ENCODE measurements around the gene GDF15.
A peak's percentile ranks its signal among the peaks of the same experiment; 100 is the strongest.
"Not testable (repeated sequence)": the region's sequence is repeated elsewhere in the genome, so short reads cannot be mapped to it uniquely, and the experiment has no call there.

The GDF15 gene

GRCh38 chr19:18385675-18386542 lies at the start of gene GDF15:
TSS of gene GDF15 (plus strand) at chr19:18386158. CDS start at chr19:18386190, 32 bp downstream.
- peak; percentile 6 for DNase-seq (ENCODE audit: low spot score)

- no peak for DNase-seq (ENCODE audit: low spot score)
Measured at GRCh38 chr19:18338541-18338940, 47.4 kb upstream of the GDF15 start.

GRCh38 chr19:18339723-18340122 lies 46.2 kb upstream of the GDF15 start:
- DNase-seq (ENCODE audit: low spot score): no peak

GRCh38 chr19:18340190-18340989 lies 45.6 kb upstream of the GDF15 start, which contains the start of gene PGPEP1:
TSS of gene PGPEP1 (plus strand) at chr19:18340598. CDS start at chr19:18340682, 84 bp downstream.
- peak; percentile 49 for DNase-seq (ENCODE audit: low spot score)

GRCh38 chr19:18340990-18341868 lies 44.7 kb upstream of the GDF15 start:
- peak; percentile 63 for DNase-seq (ENCODE audit: low spot score)

GRCh38 chr19:18342090-18342632 lies 43.8 kb upstream of the GDF15 start:
- DNase-seq (ENCODE audit: low spot score): no peak

- no peak for DNase-seq (ENCODE audit: low spot score)
Measured at GRCh38 chr19:18344582-18344950, 41.4 kb upstream of the GDF15 start.

- no peak for DNase-seq (ENCODE audit: low spot score)
Measured at GRCh38 chr19:18345296-18345695, 40.7 kb upstream of the GDF15 start.

- no peak for DNase-seq (ENCODE audit: low spot score)
Measured at GRCh38 chr19:18346091-18346490, 39.9 kb upstream of the GDF15 start.

GRCh38 chr19:18348171-18348570 lies 37.8 kb upstream of the GDF15 start:
- DNase-seq (ENCODE audit: low spot score): no peak

GRCh38 chr19:18348818-18349339 lies 37.1 kb upstream of the GDF15 start:
- DNase-seq (ENCODE audit: low spot score): not testable (repeated sequence)

- DNase-seq (ENCODE audit: low spot score): no peak
Measured at GRCh38 chr19:18349524-18350128, 36.3 kb upstream of the GDF15 start.

- no peak for DNase-seq (ENCODE audit: low spot score)
Measured at GRCh38 chr19:18350490-18350889, 35.5 kb upstream of the GDF15 start.

- no peak for DNase-seq (ENCODE audit: low spot score)
Measured at GRCh38 chr19:18351544-18351943, 34.4 kb upstream of the GDF15 start.

GRCh38 chr19:18353378-18354005 lies 32.5 kb upstream of the GDF15 start:
- DNase-seq (ENCODE audit: low spot score): no peak

- DNase-seq (ENCODE audit: low spot score): not testable (repeated sequence)
Measured at GRCh38 chr19:18354743-18355142, 31.2 kb upstream of the GDF15 start.

GRCh38 chr19:18357041-18357440 lies 28.9 kb upstream of the GDF15 start:
- no peak for DNase-seq (ENCODE audit: low spot score)

GRCh38 chr19:18361646-18362045 lies 24.3 kb upstream of the GDF15 start:
- DNase-seq (ENCODE audit: low spot score): no peak

- no peak for DNase-seq (ENCODE audit: low spot score)
Measured at GRCh38 chr19:18362934-18363542, 22.9 kb upstream of the GDF15 start.

GRCh38 chr19:18363787-18364186 lies 22.2 kb upstream of the GDF15 start:
- DNase-seq (ENCODE audit: low spot score): no peak
